Measurements from ENCODE around the gene RPL22L1.

The RPL22L1 gene

GRCh38 chr3:170835336-170835735 lies 34.7 kb downstream of the RPL22L1 start:
- no peaks in the 10 kb centered on the region for H3K36me3 ChIP-seq (ENCODE audit: insufficient read depth, low read length)
- H3K9ac ChIP-seq (ENCODE audit: low read depth, low read length), result no peak overlapping the region
- peaks cover 26% of the 10 kb centered on the region for H3K27me3 ChIP-seq (ENCODE audit: insufficient read depth, low read length, poor library complexity)
- no peaks in the 10 kb centered on the region for H3K4me1 ChIP-seq (ENCODE audit: insufficient read depth, low read length)
- no peak for ATAC-seq (ENCODE audit: insufficient read depth, low read depth)
- H3K79me2 ChIP-seq (ENCODE audit: insufficient read depth, low read length), result no peaks in the 10 kb centered on the region
- H3K27ac ChIP-seq (ENCODE audit: low read length), result no peak overlapping the region
- no peaks in the 10 kb centered on the region for H3K9me3 ChIP-seq (ENCODE audit: insufficient read depth, low read length, severe bottlenecking)
- TF ChIP-seq EZH2 (IDR thresholded peaks at IDR 0.05; ENCODE audit: borderline replicate concordance, low read depth, low read length, severe bottlenecking), result no peak
- TF ChIP-seq, protein P1, sequence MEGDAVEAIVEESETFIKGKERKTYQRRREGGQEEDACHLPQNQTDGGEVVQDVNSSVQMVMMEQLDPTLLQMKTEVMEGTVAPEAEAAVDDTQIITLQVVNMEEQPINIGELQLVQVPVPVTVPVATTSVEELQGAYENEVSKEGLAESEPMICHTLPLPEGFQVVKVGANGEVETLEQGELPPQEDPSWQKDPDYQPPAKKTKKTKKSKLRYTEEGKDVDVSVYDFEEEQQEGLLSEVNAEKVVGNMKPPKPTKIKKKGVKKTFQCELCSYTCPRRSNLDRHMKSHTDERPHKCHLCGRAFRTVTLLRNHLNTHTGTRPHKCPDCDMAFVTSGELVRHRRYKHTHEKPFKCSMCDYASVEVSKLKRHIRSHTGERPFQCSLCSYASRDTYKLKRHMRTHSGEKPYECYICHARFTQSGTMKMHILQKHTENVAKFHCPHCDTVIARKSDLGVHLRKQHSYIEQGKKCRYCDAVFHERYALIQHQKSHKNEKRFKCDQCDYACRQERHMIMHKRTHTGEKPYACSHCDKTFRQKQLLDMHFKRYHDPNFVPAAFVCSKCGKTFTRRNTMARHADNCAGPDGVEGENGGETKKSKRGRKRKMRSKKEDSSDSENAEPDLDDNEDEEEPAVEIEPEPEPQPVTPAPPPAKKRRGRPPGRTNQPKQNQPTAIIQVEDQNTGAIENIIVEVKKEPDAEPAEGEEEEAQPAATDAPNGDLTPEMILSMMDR (IDR thresholded peaks at IDR 0.05; ENCODE audit: borderline replicate concordance, extremely low read depth, low read length, poor library complexity, severe bottlenecking), result no peak
- no peak for DNase-seq
- no peak overlapping the region for H3K4me3 ChIP-seq (ENCODE audit: low read depth in 1 of 2, low read length in 2 of 2)
- H3K4me2 ChIP-seq (ENCODE audit: insufficient read depth, low read length), result no peak overlapping the region
- no peaks in the 10 kb centered on the region for H4K20me1 ChIP-seq (ENCODE audit: insufficient read depth, low read length)
- H2AFZ ChIP-seq (ENCODE audit: low read depth, low read length), result no peak overlapping the region

DNA sequence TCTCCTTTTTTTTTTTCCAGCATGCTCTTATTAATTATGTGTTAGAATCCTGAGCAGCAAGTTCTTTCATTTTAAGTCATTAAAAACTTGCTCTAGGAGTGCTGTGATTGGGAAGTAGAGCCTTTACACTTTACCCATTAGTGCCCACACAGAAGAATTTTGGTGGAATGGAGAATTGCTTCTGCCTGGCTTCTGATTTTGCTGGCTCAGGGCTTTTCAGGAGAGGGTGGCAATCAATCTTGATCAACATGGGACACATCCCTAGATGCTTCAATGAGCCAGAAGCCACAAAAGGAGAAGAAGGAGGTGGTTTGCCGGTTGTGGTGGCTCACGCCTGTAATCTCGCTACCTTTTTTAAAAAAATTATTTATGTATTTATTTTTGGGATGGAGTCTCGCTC lies 39.4 kb downstream of the RPL22L1 start:
- Histone ChIP-seq H4K20me1 (ENCODE audit: insufficient read depth, low read length) (no peaks in the 10 kb centered on the region), H3K9me3 (ENCODE audit: insufficient read depth, low read length, severe bottlenecking) (no peaks in the 10 kb centered on the region), H3K4me2 (ENCODE audit: insufficient read depth, low read length) (no peak overlapping the region), H2AFZ (ENCODE audit: low read depth, low read length) (no peak overlapping the region), H3K9ac (ENCODE audit: low read depth, low read length) (no peak overlapping the region), H3K36me3 (ENCODE audit: insufficient read depth, low read length) (no peaks in the 10 kb centered on the region), H3K27me3 (ENCODE audit: insufficient read depth, low read length, poor library complexity) (peaks cover 61% of the 10 kb centered on the region), H3K79me2 (ENCODE audit: insufficient read depth, low read length) (no peaks in the 10 kb centered on the region), H3K4me3 (ENCODE audit: low read depth in 1 of 2, low read length in 2 of 2) (no peak overlapping the region), H3K27ac (ENCODE audit: low read length) (no peak overlapping the region), H3K4me1 (ENCODE audit: insufficient read depth, low read length) (peaks cover 6% of the 10 kb centered on the region; the same call in 1 of the 2 replicates)
- no peak for DNase-seq
- TF ChIP-seq EZH2 (IDR thresholded peaks at IDR 0.05; ENCODE audit: borderline replicate concordance, low read depth, low read length, severe bottlenecking), result no peak
- TF ChIP-seq, protein P1 (IDR thresholded peaks at IDR 0.05; ENCODE audit: borderline replicate concordance, extremely low read depth, low read length, poor library complexity, severe bottlenecking), result no peak
- ATAC-seq (ENCODE audit: insufficient read depth, low read depth), result no peak

- Histone ChIP-seq H3K27ac (ENCODE audit: low read length) (no peak overlapping the region), H4K20me1 (ENCODE audit: insufficient read depth, low read length) (no peaks in the 10 kb centered on the region), H3K9ac (ENCODE audit: low read depth, low read length) (no peak overlapping the region), H3K4me3 (ENCODE audit: low read depth in 1 of 2, low read length in 2 of 2) (no peak overlapping the region), H3K4me1 (ENCODE audit: insufficient read depth, low read length) (peaks cover 6% of the 10 kb centered on the region; the same call in 1 of the 2 replicates), H3K36me3 (ENCODE audit: insufficient read depth, low read length) (no peaks in the 10 kb centered on the region), H2AFZ (ENCODE audit: low read depth, low read length) (no peak overlapping the region), H3K4me2 (ENCODE audit: insufficient read depth, low read length) (no peak overlapping the region), H3K27me3 (ENCODE audit: insufficient read depth, low read length, poor library complexity) (peaks cover 56% of the 10 kb centered on the region), H3K79me2 (ENCODE audit: insufficient read depth, low read length) (no peaks in the 10 kb centered on the region), H3K9me3 (ENCODE audit: insufficient read depth, low read length, severe bottlenecking) (no peaks in the 10 kb centered on the region)
- no peak for TF ChIP-seq EZH2 (IDR thresholded peaks at IDR 0.05; ENCODE audit: borderline replicate concordance, low read depth, low read length, severe bottlenecking)
- TF ChIP-seq, protein P1 (IDR thresholded peaks at IDR 0.05; ENCODE audit: borderline replicate concordance, extremely low read depth, low read length, poor library complexity, severe bottlenecking), result no peak
- ATAC-seq (ENCODE audit: insufficient read depth, low read depth) (peak; percentile 57; the same call in 2 of the 3 replicates), DNase-seq (peak; percentile 7)
Observed at GRCh38 chr3:170829546-170830272, 40.3 kb downstream of the RPL22L1 start.

Data from DND-41 (cell line).